H9 (cell line): ENCODE measurements around the gene ASB7. TPM values are rescaled to one million over a fixed set of nuclear protein-coding genes. Genes with fewer than 3 reads are reported as not detected.

Experiments
- DNase-seq: peaks from one replicate; pipeline ENCODE4 v3.0.0-alpha.2; 2017
- H2AFZ ChIP-seq: one replicate; pipeline ENCODE4 v1.6.1; 2013; ENCODE audit warnings: mild to moderate bottlenecking, low read length, control low read depth, moderate library complexity
- H2AK5ac ChIP-seq: 2 replicates; pipeline ENCODE4 v1.6.1; 2013; ENCODE audit warnings: low read length, control low read depth, mixed read lengths; ENCODE audit not compliant: insufficient read length
- H2BK120ac ChIP-seq: one replicate; pipeline ENCODE4 v1.6.1; 2013; ENCODE audit warnings: low read depth, mild to moderate bottlenecking, low read length, control low read depth, inconsistent platforms; ENCODE audit not compliant: poor library complexity, severe bottlenecking
- H2BK12ac ChIP-seq: 2 replicates; pipeline ENCODE4 v1.6.1; 2013; ENCODE audit warnings: low read length, control low read depth, mixed read lengths, low read depth; ENCODE audit not compliant: insufficient read length
- H2BK15ac ChIP-seq: 2 replicates; pipeline ENCODE4 v1.6.1; 2013; ENCODE audit warnings: low read depth, low read length, control low read depth
- H2BK20ac ChIP-seq: one replicate; pipeline ENCODE4 v1.6.1; 2013; ENCODE audit warnings: low read depth, mild to moderate bottlenecking, low read length, control low read depth, inconsistent platforms; ENCODE audit not compliant: poor library complexity, severe bottlenecking
- H2BK5ac ChIP-seq: 2 replicates; pipeline ENCODE4 v1.6.1; 2013; ENCODE audit warnings: low read length, control low read depth, mixed read lengths; ENCODE audit not compliant: insufficient read length
- H3K14ac ChIP-seq: 2 replicates; pipeline ENCODE4 v1.6.1; 2013; ENCODE audit warnings: low read length, control low read depth; ENCODE audit not compliant: insufficient read depth
- H3K18ac ChIP-seq: 2 replicates; pipeline ENCODE4 v1.6.1; 2013; ENCODE audit warnings: low read depth, mild to moderate bottlenecking, mixed read lengths, low read length, control low read depth; ENCODE audit not compliant: insufficient read length
- H3K23ac ChIP-seq: 2 replicates; pipeline ENCODE4 v1.6.1; 2013; ENCODE audit warnings: low read length, control low read depth, mixed read lengths, low read depth; ENCODE audit not compliant: insufficient read length
- H3K23me2 ChIP-seq: 2 replicates; pipeline ENCODE4 v1.6.1; 2013; ENCODE audit warnings: low read depth, mild to moderate bottlenecking, mixed read lengths, low read length, control low read depth; ENCODE audit not compliant: insufficient read length, poor library complexity, severe bottlenecking
- H3K27ac ChIP-seq: 2 replicates; pipeline ENCODE4 v1.5.1; 2013; ENCODE audit warnings: low read length, control low read depth, mixed read lengths, low read depth; ENCODE audit not compliant: insufficient read length
- H3K27me3 ChIP-seq: 2 replicates; pipeline ENCODE4 v1.6.1; 2013; ENCODE audit warnings: low read length, control low read depth, inconsistent platforms; ENCODE audit not compliant: insufficient read depth
- H3K4ac ChIP-seq: 2 replicates; pipeline ENCODE4 v1.6.1; 2013; ENCODE audit warnings: low read depth, mild to moderate bottlenecking, control low read depth, inconsistent platforms, low read length, moderate library complexity
- H3K4me1 ChIP-seq: 2 replicates; pipeline ENCODE4 v1.6.1; 2013; ENCODE audit warnings: low read length, control low read depth, inconsistent platforms; ENCODE audit not compliant: insufficient read depth
- H3K4me2 ChIP-seq: 2 replicates; pipeline ENCODE4 v1.6.1; 2013; ENCODE audit warnings: low read length, control low read depth, mixed read lengths; ENCODE audit not compliant: insufficient read length, insufficient read depth
- H3K56ac ChIP-seq: 2 replicates; pipeline ENCODE4 v1.6.1; 2013; ENCODE audit warnings: low read depth, mild to moderate bottlenecking, mixed read lengths, low read length, control low read depth; ENCODE audit not compliant: insufficient read length
- H3K79me1 ChIP-seq: 2 replicates; pipeline ENCODE4 v1.6.1; 2013; ENCODE audit warnings: low read depth, mild to moderate bottlenecking, moderate library complexity, low read length, control low read depth, inconsistent platforms; ENCODE audit not compliant: insufficient read depth, poor library complexity, severe bottlenecking
- H3K79me2 ChIP-seq: 2 replicates; pipeline ENCODE4 v1.6.1; 2013; ENCODE audit warnings: low read length, control low read depth, inconsistent platforms; ENCODE audit not compliant: insufficient read depth
- H3K9ac ChIP-seq: 2 replicates; pipeline ENCODE4 v1.6.1; 2013; ENCODE audit warnings: low read length, control low read depth, mixed read lengths; ENCODE audit not compliant: insufficient read length; ENCODE audit errors: extremely low read depth
- H3K9me3 ChIP-seq: one replicate; pipeline ENCODE4 v1.6.1; 2013; ENCODE audit warnings: low read depth, low read length, inconsistent platforms; ENCODE audit not compliant: control insufficient read depth
- H3T11ph ChIP-seq: one replicate; pipeline ENCODE4 v1.6.1; 2013; ENCODE audit warnings: mild to moderate bottlenecking, low read length, control low read depth, inconsistent platforms
- H4K20me1 ChIP-seq: one replicate; pipeline ENCODE4 v1.6.1; 2013; ENCODE audit not compliant: control insufficient read depth, insufficient read length, insufficient read depth
- H4K5ac ChIP-seq: 2 replicates; pipeline ENCODE4 v1.6.1; 2013; ENCODE audit warnings: low read depth, mild to moderate bottlenecking, mixed read lengths, low read length, control low read depth; ENCODE audit not compliant: insufficient read length
- H4K8ac ChIP-seq: replicated peaks from 2 replicates; pipeline ENCODE4 v1.6.1; 2013; ENCODE audit warnings: low read length, control low read depth, mixed read lengths, low read depth; ENCODE audit not compliant: insufficient read length
- H4K91ac ChIP-seq: 2 replicates; pipeline ENCODE4 v1.6.1; 2013; ENCODE audit warnings: low read depth, mild to moderate bottlenecking, moderate library complexity, mixed read lengths, low read length, control low read depth; ENCODE audit not compliant: insufficient read length
- H3K27ac Mint-ChIP-seq, 3 experiments: 2 replicates in 2 of 3; 3 replicates in 1 of 3; pipeline ENCODE4 v1.8.0; 2020 to 2021; ENCODE audit warnings: mixed read lengths in 3 of 3, mild to moderate bottlenecking in 1 of 3, moderate library complexity in 1 of 3
- H3K27me3 Mint-ChIP-seq: 2 replicates; pipeline ENCODE4 v1.8.0; 2021; ENCODE audit warnings: low read depth, mild to moderate bottlenecking, moderate library complexity, mixed read lengths
- H3K36me3 Mint-ChIP-seq, 3 experiments: 2 replicates in 2 of 3; 3 replicates in 1 of 3; pipeline ENCODE4 v1.8.0; 2020 to 2021; ENCODE audit warnings: low read depth in 3 of 3, mixed read lengths in 3 of 3; ENCODE audit not compliant: insufficient read depth in 1 of 3
- H3K4me1 Mint-ChIP-seq, 2 experiments: 2 replicates each; pipeline ENCODE4 v1.8.0; 2020; ENCODE audit warnings: mixed read lengths in 2 of 2
- H3K4me3 Mint-ChIP-seq, 2 experiments: 2 replicates in 1 of 2; 3 replicates in 1 of 2; pipeline ENCODE4 v1.8.0; 2020 to 2021; ENCODE audit warnings: mild to moderate bottlenecking in 2 of 2, mixed read lengths in 2 of 2, moderate library complexity in 1 of 2
- H3K9me3 Mint-ChIP-seq, 2 experiments: 2 replicates in 1 of 2; 3 replicates in 1 of 2; pipeline ENCODE4 v1.8.0; 2020; ENCODE audit warnings: mild to moderate bottlenecking in 2 of 2, mixed read lengths in 2 of 2, moderate library complexity in 1 of 2
- CTCF ChIP-seq: fragments of 200-600 bp; sonication (generic); conservative IDR thresholded peaks from 3 replicates; pipeline ENCODE4 v1.8.0; 2021; ENCODE audit warnings: antibody characterized with exemption, mild to moderate bottlenecking
- WGBS: extraction: QIAGEN DNeasy Blood & Tissue Kit; methylation state at CpG from one replicate; pipeline ENCODE4 v1.1.7; 2013; ENCODE audit warnings: missing lambda C conversion rate, low lambda C conversion rate, mixed read lengths; ENCODE audit not compliant: insufficient read length; ENCODE audit errors: extremely low coverage; 5-methylcytosine and 5-hydroxymethylcytosine counted together
- total RNA-seq: library from RNA; stranded (reverse); gene quantifications from 2 replicates; pipeline ENCODE4 v1.2.1, GENCODE V29; 2021

Gene ASB7
- total RNA-seq, 1 experiment from 2014 or later: 12.8 TPM

GRCh38 chr15:100623301-100623700 is 20.9 kb downstream of the ASB7 start:
- H3K18ac ChIP-seq: no peak overlapping the region
- no peaks in the 10 kb centered on the region for H3K23me2 ChIP-seq
- no peak overlapping the region for H4K8ac ChIP-seq
- H2BK120ac ChIP-seq: no peak overlapping the region
- H3K36me3 Mint-ChIP-seq: peaks cover 3 to 26% (median 21%) of the 10 kb centered on the region in 3 experiments; a peak in 6 of 7 replicates
- H3K4ac ChIP-seq: no peak overlapping the region
- no peak overlapping the region for H4K5ac ChIP-seq
- no peak overlapping the region for H2BK15ac ChIP-seq
- H3K9ac ChIP-seq: no peak overlapping the region
- H3K27me3 ChIP-seq: no peaks in the 10 kb centered on the region
- H3K79me1 ChIP-seq: no peaks in the 10 kb centered on the region
- no peak overlapping the region for H3K4me2 ChIP-seq
- H3K9me3 ChIP-seq: no peaks in the 10 kb centered on the region
- no peak overlapping the region for H2BK20ac ChIP-seq
- H3K56ac ChIP-seq: no peak overlapping the region
- H2AK5ac ChIP-seq: no peak overlapping the region
- H3K4me1 Mint-ChIP-seq: no peaks in the 10 kb centered on the region; a peak in 1 of 4 replicates
- H3T11ph ChIP-seq: no peak overlapping the region
- H4K20me1 ChIP-seq: no peaks in the 10 kb centered on the region
- no peak for DNase-seq
- H3K4me1 ChIP-seq: no peaks in the 10 kb centered on the region
- no peak overlapping the region for H3K23ac ChIP-seq
- no peak overlapping the region for H3K27ac Mint-ChIP-seq
- no peak overlapping the region for H3K14ac ChIP-seq
- no peaks in the 10 kb centered on the region for H3K79me2 ChIP-seq
- no peak overlapping the region for H4K91ac ChIP-seq
- H3K27ac ChIP-seq: no peak overlapping the region
- H3K4me3 Mint-ChIP-seq: no peak overlapping the region
- TF ChIP-seq CTCF: no peak
- H2AFZ ChIP-seq: no peak overlapping the region
- WGBS: no CpG with 5 or more reads among the region's 5 CpGs
- H3K27me3 Mint-ChIP-seq: no peaks in the 10 kb centered on the region
- H2BK5ac ChIP-seq: no peak overlapping the region
- H3K9me3 Mint-ChIP-seq: peaks cover 0 to 2% of the 10 kb centered on the region in 2 experiments; a peak in 3 of 5 replicates
- H2BK12ac ChIP-seq: no peak overlapping the region
